Activated CD8-positive, alpha-beta memory T cell treated with anti-CD3 and anti-CD28 coated beads, Interleukin-2, amount 50 U/mL, for 48 hours (primary cell): Measurements from ENCODE around the gene HES7.

Source experiments
- DNase-seq: peaks from one replicate; pipeline ENCODE4 v3.0.0-alpha.2; 2020

Gene HES7

DNA sequence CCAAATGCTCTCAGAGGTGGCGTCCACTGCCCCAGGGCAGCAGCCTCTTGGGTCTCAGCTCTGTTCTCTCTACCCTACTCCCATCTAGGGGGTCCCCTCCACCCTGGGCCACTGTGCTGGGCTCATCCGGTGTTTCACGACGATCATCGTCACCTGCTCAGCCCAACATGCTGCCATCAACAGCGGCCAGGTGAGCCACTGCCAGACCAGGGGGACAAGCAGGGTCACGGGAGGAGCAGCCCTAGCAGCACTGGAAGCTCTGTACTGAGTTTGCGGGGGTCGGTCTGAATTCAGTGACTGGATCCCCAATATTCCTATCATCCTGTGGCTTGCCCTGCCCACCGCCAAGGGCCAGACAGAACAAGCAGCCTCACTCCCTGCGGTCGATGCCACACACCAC lies 52.4 kb downstream of the HES7 start:
- DNase-seq = no peak
